Breast epithelium (tissue), 3 donors: ENCODE measurements around the gene PLCG2.

ENCODE experiments used
- CTCF ChIP-seq, 3 donors: fragments of 450-650 bp; IDR thresholded peaks; one replicate each; pipeline ENCODE4 v1.5.1; 2016 to 2017; ENCODE audit warnings: antibody characterized with exemption in 3 of 3, mild to moderate bottlenecking in 3 of 3, moderate library complexity in 3 of 3
- POLR2A ChIP-seq: fragments of 450-650 bp; IDR thresholded peaks from one replicate; pipeline ENCODE4 v1.6.1; 2016; ENCODE audit warnings: antibody characterized with exemption, mild to moderate bottlenecking, moderate library complexity

DNA sequence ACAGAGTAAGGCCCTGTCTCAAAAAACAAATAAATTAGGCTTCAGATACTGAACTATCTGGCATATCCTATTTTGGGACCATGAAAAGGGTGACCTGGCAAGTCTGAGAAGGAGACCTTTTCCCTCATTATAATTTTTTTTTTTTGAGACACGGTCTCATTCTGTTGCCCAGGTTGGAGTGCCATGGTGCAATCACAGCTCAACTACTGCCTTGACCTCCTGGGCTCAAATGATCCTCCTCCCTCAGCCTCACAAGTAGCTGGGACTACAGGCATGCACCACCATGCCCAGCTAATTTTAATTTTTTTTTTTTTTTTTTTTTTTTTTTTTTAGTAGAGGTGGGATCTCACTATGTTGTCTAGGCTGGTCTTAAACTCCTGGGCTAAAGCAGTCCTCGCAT lies 37.3 kb downstream of the PLCG2 start:
- no peak for TF ChIP-seq CTCF (IDR thresholded peaks at IDR 0.05)
- no peak for TF ChIP-seq POLR2A
